Measurements from ENCODE around the gene PRCD. TPM values are rescaled to one million over a fixed set of nuclear protein-coding genes. Genes with fewer than 3 reads are reported as not detected.

The PRCD gene
- total RNA-seq, 1 experiment from 2014 or later: 2.5 TPM

DNA sequence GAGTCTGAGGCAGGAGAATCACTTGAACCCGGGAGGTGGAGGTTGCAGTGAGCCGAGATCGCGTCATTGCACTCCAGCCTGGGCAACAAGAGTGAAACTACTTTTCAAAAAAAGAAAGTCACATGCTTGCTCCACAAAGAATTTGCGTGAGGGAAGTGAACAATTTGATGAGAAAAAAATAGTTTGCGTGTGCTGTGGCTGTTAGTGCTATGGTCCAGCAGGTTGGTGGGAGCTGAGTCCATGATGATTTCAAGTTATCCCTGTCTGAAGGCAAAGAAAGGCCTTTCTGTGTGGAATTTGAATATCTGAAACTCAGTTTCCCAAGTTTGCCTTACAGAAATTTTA lies 21.0 kb downstream of the PRCD start:
- CTCF ChIA-PET: interaction anchor here (0.7 kb wide), 1 partner anchor 38 kb away, joined by 3 read pairs; no protein-coding TSS in a partner anchor

DNA sequence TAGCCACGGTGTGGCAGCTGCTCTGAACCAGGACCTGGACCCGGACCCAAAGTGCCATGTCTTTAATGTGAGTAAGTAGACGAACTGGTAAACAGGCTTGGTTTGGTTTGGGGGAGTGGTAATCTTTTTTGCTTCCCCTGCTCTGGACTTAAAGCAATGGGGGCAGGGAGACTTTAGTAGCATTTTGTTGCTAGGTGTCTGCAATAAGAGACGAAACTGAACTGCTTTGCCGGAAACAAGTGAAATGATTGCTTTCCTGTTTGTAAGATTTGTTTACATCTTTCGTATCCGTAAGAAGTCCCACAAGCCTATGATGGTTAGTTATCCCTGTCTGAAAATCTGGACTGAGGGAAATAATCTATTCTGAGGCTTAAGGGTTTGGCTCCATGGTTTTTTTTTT lies 21.5 kb downstream of the PRCD start:
- Histone ChIP-seq H2AFZ (ENCODE audit: low read length) (no peak overlapping the region), H3K36me3 (ENCODE audit: low read depth, low read length) (peaks cover 59% of the 10 kb centered on the region), H3K9ac (ENCODE audit: low read length) (peak overlapping the region; percentile 99), H3K9me3 (ENCODE audit: low read length) (no peaks in the 10 kb centered on the region), H3F3A (ENCODE audit: low read length, unreplicated experiment) (peaks cover 33% of the 10 kb centered on the region), H4K20me1 (ENCODE audit: low read length) (peaks cover 65% of the 10 kb centered on the region), H3K4me2 (ENCODE audit: low read length) (peak overlapping the region; percentile 98), H3K4me3 (ENCODE audit: low read length) (peak overlapping the region; percentile 91), H3K9me2 (replicated peaks; ENCODE audit: low read length) (no peaks in the 10 kb centered on the region), H3K4me1 (ENCODE audit: insufficient read depth, low read length) (peaks cover 65% of the 10 kb centered on the region), H3K79me2 (ENCODE audit: low read length) (peaks cover 79% of the 10 kb centered on the region), H3K27ac (ENCODE audit: low read length) (peak overlapping the region; percentile 82), H3K27me3 (ENCODE audit: low read length) (no peaks in the 10 kb centered on the region)
- no TSS peak for BruUV-seq (replicated peaks)
- TF ChIP-seq, protein P1, sequence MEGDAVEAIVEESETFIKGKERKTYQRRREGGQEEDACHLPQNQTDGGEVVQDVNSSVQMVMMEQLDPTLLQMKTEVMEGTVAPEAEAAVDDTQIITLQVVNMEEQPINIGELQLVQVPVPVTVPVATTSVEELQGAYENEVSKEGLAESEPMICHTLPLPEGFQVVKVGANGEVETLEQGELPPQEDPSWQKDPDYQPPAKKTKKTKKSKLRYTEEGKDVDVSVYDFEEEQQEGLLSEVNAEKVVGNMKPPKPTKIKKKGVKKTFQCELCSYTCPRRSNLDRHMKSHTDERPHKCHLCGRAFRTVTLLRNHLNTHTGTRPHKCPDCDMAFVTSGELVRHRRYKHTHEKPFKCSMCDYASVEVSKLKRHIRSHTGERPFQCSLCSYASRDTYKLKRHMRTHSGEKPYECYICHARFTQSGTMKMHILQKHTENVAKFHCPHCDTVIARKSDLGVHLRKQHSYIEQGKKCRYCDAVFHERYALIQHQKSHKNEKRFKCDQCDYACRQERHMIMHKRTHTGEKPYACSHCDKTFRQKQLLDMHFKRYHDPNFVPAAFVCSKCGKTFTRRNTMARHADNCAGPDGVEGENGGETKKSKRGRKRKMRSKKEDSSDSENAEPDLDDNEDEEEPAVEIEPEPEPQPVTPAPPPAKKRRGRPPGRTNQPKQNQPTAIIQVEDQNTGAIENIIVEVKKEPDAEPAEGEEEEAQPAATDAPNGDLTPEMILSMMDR (conservative IDR thresholded peaks at IDR 0.05; ENCODE audit: low read depth, low read length): no peak
- no peak for TF ChIP-seq EZH2phosphoT487 (IDR thresholded peaks at IDR 0.05; ENCODE audit: borderline replicate concordance, low read length)
- TF ChIP-seq EZH2 (IDR thresholded peaks at IDR 0.05; ENCODE audit: low read length, unreplicated experiment): no peak
- ATAC-seq (no peak), DNase-seq (peak; percentile 13)
- CTCF ChIA-PET: interaction anchor here (1.1 to 1.5 kb wide), 2 partner anchors 14 to 32 kb away, joined by 3 to 13 read pairs; no protein-coding TSS in a partner anchor
- POLR2A ChIA-PET (ENCODE audit: unreplicated experiment): interaction anchor here (0.6 kb wide), 1 partner anchor 668 kb away, joined by 3 read pairs; no protein-coding TSS in a partner anchor
- intact Hi-C loops (cut with micrococcal nuclease): loop anchor here (10.0 kb wide), 1 partner anchor 153 kb away; the partner anchor contains the start of gene MXRA7

More for the DNA sequence above, 21.0 kb downstream of the PRCD start:
- POLR2A ChIA-PET (ENCODE audit: unreplicated experiment): no interaction called here
- peak overlapping the region; percentile 98 for H3K4me2 ChIP-seq (ENCODE audit: low read length)
- H3K79me2 ChIP-seq (ENCODE audit: low read length): peaks cover 75% of the 10 kb centered on the region
- DNase-seq (no peak), ATAC-seq (no peak)
- peak overlapping the region; percentile 82 for H3K27ac ChIP-seq (ENCODE audit: low read length)
- no peak overlapping the region for H2AFZ ChIP-seq (ENCODE audit: low read length)
- TF ChIP-seq EZH2 (IDR thresholded peaks at IDR 0.05; ENCODE audit: low read length, unreplicated experiment) (no peak), EZH2phosphoT487 (IDR thresholded peaks at IDR 0.05; ENCODE audit: borderline replicate concordance, low read length) (no peak)
- TF ChIP-seq, protein P1 (conservative IDR thresholded peaks at IDR 0.05; ENCODE audit: low read depth, low read length): no peak
- no peaks in the 10 kb centered on the region for H3K9me2 ChIP-seq (replicated peaks; ENCODE audit: low read length)
- no TSS peak for BruUV-seq (replicated peaks)
- H3K27me3 ChIP-seq (ENCODE audit: low read length): no peaks in the 10 kb centered on the region
- H3K36me3 ChIP-seq (ENCODE audit: low read depth, low read length): peaks cover 54% of the 10 kb centered on the region
- peak overlapping the region; percentile 91 for H3K4me3 ChIP-seq (ENCODE audit: low read length)
- peaks cover 63% of the 10 kb centered on the region for H3K4me1 ChIP-seq (ENCODE audit: insufficient read depth, low read length)
- H4K20me1 ChIP-seq (ENCODE audit: low read length): peaks cover 60% of the 10 kb centered on the region
- no peaks in the 10 kb centered on the region for H3K9me3 ChIP-seq (ENCODE audit: low read length)
- intact Hi-C loops (cut with micrococcal nuclease): loop anchor here (10.0 kb wide), 1 partner anchor 154 kb away; the partner anchor contains the start of gene MXRA7
- H3F3A ChIP-seq (ENCODE audit: low read length, unreplicated experiment): peaks cover 29% of the 10 kb centered on the region
- H3K9ac ChIP-seq (ENCODE audit: low read length): peak overlapping the region; percentile 99

DNA sequence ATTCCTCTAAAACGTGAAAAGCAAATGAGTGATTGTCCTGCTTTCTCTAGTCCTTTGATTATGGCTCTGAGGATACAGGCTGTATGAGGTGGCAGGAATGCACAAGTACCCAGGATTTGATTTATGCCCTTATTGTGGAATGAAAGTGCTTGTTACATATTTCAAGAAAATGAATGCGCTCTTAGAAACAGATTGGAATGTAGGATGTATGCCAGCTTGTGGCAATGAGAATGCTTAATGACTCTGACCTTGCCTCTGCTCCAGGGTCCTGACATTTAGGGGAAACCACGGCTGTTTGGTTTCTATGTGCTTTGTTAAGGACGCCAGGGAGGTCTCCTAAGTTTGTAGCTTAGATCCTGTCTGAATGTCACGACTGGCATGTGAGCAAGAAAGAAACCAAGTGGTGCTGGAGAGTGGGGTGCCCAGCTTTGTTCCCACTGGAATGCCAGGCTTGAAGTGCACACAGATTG lies 22.0 kb downstream of the PRCD start:
- H3F3A ChIP-seq (ENCODE audit: low read length, unreplicated experiment): peaks cover 37% of the 10 kb centered on the region
- peaks cover 76% of the 10 kb centered on the region for H3K79me2 ChIP-seq (ENCODE audit: low read length)
- peak; percentile 58 for DNase-seq
- no peak for ATAC-seq
- H3K27me3 ChIP-seq (ENCODE audit: low read length): no peaks in the 10 kb centered on the region
- BruUV-seq (replicated peaks): no TSS peak
- H3K27ac ChIP-seq (ENCODE audit: low read length): peak overlapping the region; percentile 82
- intact Hi-C loops (cut with micrococcal nuclease): loop anchor here (10.0 kb wide), 1 partner anchor 153 kb away; the partner anchor contains the start of gene MXRA7
- peaks cover 70% of the 10 kb centered on the region for H4K20me1 ChIP-seq (ENCODE audit: low read length)
- TF ChIP-seq EZH2 (IDR thresholded peaks at IDR 0.05; ENCODE audit: low read length, unreplicated experiment): no peak
- TF ChIP-seq, protein P1 (conservative IDR thresholded peaks at IDR 0.05; ENCODE audit: low read depth, low read length): no peak
- TF ChIP-seq EZH2phosphoT487 (IDR thresholded peaks at IDR 0.05; ENCODE audit: borderline replicate concordance, low read length): no peak
- no peaks in the 10 kb centered on the region for H3K9me2 ChIP-seq (replicated peaks; ENCODE audit: low read length)
- ChIA-PET POLR2A (ENCODE audit: unreplicated experiment) (interaction anchor here (0.6 kb wide), 1 partner anchor 668 kb away, joined by 3 read pairs; no protein-coding TSS in a partner anchor), CTCF (interaction anchor here (0.5 to 1.5 kb wide), 3 partner anchors 15 to 198 kb away, joined by 3 to 13 read pairs (median 11); no protein-coding TSS in a partner anchor)
- H3K4me2 ChIP-seq (ENCODE audit: low read length): peak overlapping the region; percentile 98
- no peaks in the 10 kb centered on the region for H3K9me3 ChIP-seq (ENCODE audit: low read length)
- peak overlapping the region; percentile 99 for H3K9ac ChIP-seq (ENCODE audit: low read length)
- no peak overlapping the region for H2AFZ ChIP-seq (ENCODE audit: low read length)
- peaks cover 63% of the 10 kb centered on the region for H3K36me3 ChIP-seq (ENCODE audit: low read depth, low read length)
- peak overlapping the region; percentile 91 for H3K4me3 ChIP-seq (ENCODE audit: low read length)
- peaks cover 60% of the 10 kb centered on the region for H3K4me1 ChIP-seq (ENCODE audit: insufficient read depth, low read length)

All from PC-3 (cell line).